ENCODE results near the gene AP4E1.
"Not testable (repeated sequence)": the region's sequence is repeated elsewhere in the genome, so short reads cannot be mapped to it uniquely, and the experiment has no call there.

The AP4E1 gene

GRCh38 chr15:50905055-50905454, 3.4 kb upstream of the AP4E1 start:
- Histone ChIP-seq H3K79me2 (ENCODE audit: low read length) (peaks cover 15% of the 10 kb centered on the region), H3K36me3 (replicated peaks; ENCODE audit: low read depth, low read length) (no peaks in the 10 kb centered on the region), H4K20me1 (ENCODE audit: insufficient read depth, low read length) (no peaks in the 10 kb centered on the region), H2AFZ (ENCODE audit: low read depth, low read length) (no peak overlapping the region), H3K27me3 (ENCODE audit: low read depth, low read length) (no peaks in the 10 kb centered on the region), H3K9ac (ENCODE audit: low read length) (no peak overlapping the region), H3K4me1 (ENCODE audit: low read length) (no peaks in the 10 kb centered on the region), H3K4me2 (ENCODE audit: low read length) (no peak overlapping the region), H3K27ac (ENCODE audit: low read length) (no peak overlapping the region), H3K9me3 (ENCODE audit: insufficient read depth, low read length) (no peaks in the 10 kb centered on the region), H3K4me3 (ENCODE audit: low read length) (no peak overlapping the region)
- TF ChIP-seq CTCF (IDR thresholded peaks at IDR 0.05; ENCODE audit: low read depth, low read length) (no peak), EZH2phosphoT487 (IDR thresholded peaks at IDR 0.05; ENCODE audit: low read depth) (no peak)

- Histone ChIP-seq H3K9me3 (ENCODE audit: insufficient read depth, low read length) (no peaks in the 10 kb centered on the region), H2AFZ (ENCODE audit: low read depth, low read length) (peak overlapping the region; percentile 75), H3K36me3 (replicated peaks; ENCODE audit: low read depth, low read length) (peaks cover 2% of the 10 kb centered on the region), H3K4me1 (ENCODE audit: low read length) (peaks cover 10% of the 10 kb centered on the region), H3K27me3 (ENCODE audit: low read depth, low read length) (no peaks in the 10 kb centered on the region), H4K20me1 (ENCODE audit: insufficient read depth, low read length) (no peaks in the 10 kb centered on the region), H3K79me2 (ENCODE audit: low read length) (peaks cover 19% of the 10 kb centered on the region), H3K27ac (ENCODE audit: low read length) (peak overlapping the region; percentile 89), H3K9ac (ENCODE audit: low read length) (peak overlapping the region; percentile 92), H3K4me3 (ENCODE audit: low read length) (peak overlapping the region; percentile 84), H3K4me2 (ENCODE audit: low read length) (peak overlapping the region; percentile 89)
- no peak for TF ChIP-seq CTCF (IDR thresholded peaks at IDR 0.05; ENCODE audit: low read depth, low read length)
- TF ChIP-seq EZH2phosphoT487 (IDR thresholded peaks at IDR 0.05; ENCODE audit: low read depth): no peak
Measured at GRCh38 chr15:50906954-50907600, 1.4 kb upstream of the AP4E1 start.

GRCh38 chr15:50907601-50908208, 778 bp upstream of the AP4E1 start:
- H3K36me3 ChIP-seq (replicated peaks; ENCODE audit: low read depth, low read length): peaks cover 3% of the 10 kb centered on the region
- no peaks in the 10 kb centered on the region for H4K20me1 ChIP-seq (ENCODE audit: insufficient read depth, low read length)
- H3K4me1 ChIP-seq (ENCODE audit: low read length): peaks cover 11% of the 10 kb centered on the region
- peak overlapping the region; percentile 89 for H3K4me2 ChIP-seq (ENCODE audit: low read length)
- H3K9ac ChIP-seq (ENCODE audit: low read length): peak overlapping the region; percentile 92
- H3K27ac ChIP-seq (ENCODE audit: low read length): peak overlapping the region; percentile 89
- H3K79me2 ChIP-seq (ENCODE audit: low read length): peaks cover 19% of the 10 kb centered on the region
- peak overlapping the region; percentile 75 for H2AFZ ChIP-seq (ENCODE audit: low read depth, low read length)
- no peaks in the 10 kb centered on the region for H3K9me3 ChIP-seq (ENCODE audit: insufficient read depth, low read length)
- H3K27me3 ChIP-seq (ENCODE audit: low read depth, low read length): no peaks in the 10 kb centered on the region
- H3K4me3 ChIP-seq (ENCODE audit: low read length): peak overlapping the region; percentile 84
- no peak for TF ChIP-seq EZH2phosphoT487 (IDR thresholded peaks at IDR 0.05; ENCODE audit: low read depth)
- no peak for TF ChIP-seq CTCF (IDR thresholded peaks at IDR 0.05; ENCODE audit: low read depth, low read length)

- Histone ChIP-seq H3K36me3 (replicated peaks; ENCODE audit: low read depth, low read length) (peaks cover 11% of the 10 kb centered on the region), H3K4me2 (ENCODE audit: low read length) (peak overlapping the region; percentile 96), H3K27me3 (ENCODE audit: low read depth, low read length) (no peaks in the 10 kb centered on the region), H3K9me3 (ENCODE audit: insufficient read depth, low read length) (no peaks in the 10 kb centered on the region), H3K27ac (ENCODE audit: low read length) (peak overlapping the region; percentile 5), H3K4me3 (ENCODE audit: low read length) (peak overlapping the region; percentile 84), H3K4me1 (ENCODE audit: low read length) (peaks cover 11% of the 10 kb centered on the region), H3K79me2 (ENCODE audit: low read length) (peaks cover 19% of the 10 kb centered on the region), H4K20me1 (ENCODE audit: insufficient read depth, low read length) (no peaks in the 10 kb centered on the region), H3K9ac (ENCODE audit: low read length) (peak overlapping the region; percentile 73), H2AFZ (ENCODE audit: low read depth, low read length) (peak overlapping the region; percentile 43)
- TF ChIP-seq CTCF (IDR thresholded peaks at IDR 0.05; ENCODE audit: low read depth, low read length): no peak
- no peak for TF ChIP-seq EZH2phosphoT487 (IDR thresholded peaks at IDR 0.05; ENCODE audit: low read depth)
Measured at GRCh38 chr15:50909010-50909317, 481 bp downstream of the AP4E1 start.

GRCh38 chr15:50910426-50910795, 1.9 kb downstream of the AP4E1 start:
- not testable (repeated sequence) for H3K4me3 ChIP-seq (ENCODE audit: low read length); H2AFZ ChIP-seq (ENCODE audit: low read depth, low read length); H3K9ac ChIP-seq (ENCODE audit: low read length); H4K20me1 ChIP-seq (ENCODE audit: insufficient read depth, low read length); H3K9me3 ChIP-seq (ENCODE audit: insufficient read depth, low read length); H3K27me3 ChIP-seq (ENCODE audit: low read depth, low read length); H3K4me2 ChIP-seq (ENCODE audit: low read length); H3K27ac ChIP-seq (ENCODE audit: low read length)
- Histone ChIP-seq H3K36me3 (replicated peaks; ENCODE audit: low read depth, low read length) (peaks cover 14% of the 10 kb centered on the region), H3K79me2 (ENCODE audit: low read length) (peaks cover 19% of the 10 kb centered on the region), H3K4me1 (ENCODE audit: low read length) (peaks cover 11% of the 10 kb centered on the region)

Measured in OCI-LY3 (cell line).